GM10248 (cell line): ENCODE data around the gene PIGV.

Experiments
- CTCF ChIA-PET: fragments of 300-600 bp; sonication (Branson Sonifier 250); formaldehyde crosslinking; extraction: SDS; loops from one replicate; lab custom pipeline; 2021; ENCODE audit warnings: antibody characterized with exemption; lab: Yijun Ruan, JAX
- POLR2A ChIA-PET: fragments of 350-650 bp; sonication (Branson Sonifier 250); formaldehyde crosslinking; extraction: SDS; loops from one replicate; lab custom pipeline; 2020; ENCODE audit warnings: antibody characterized with exemption; lab: Yijun Ruan, JAX
- DNase-seq: peaks from one replicate; pipeline ENCODE4 v3.0.0; 2012; ENCODE audit errors: extremely low spot score
- TF ChIP-seq, protein P1 (sequence below): IDR thresholded peaks from 2 replicates; pipeline ENCODE4 v1.5.1; 2012; ENCODE audit warnings: mild to moderate bottlenecking, low read depth; ENCODE audit errors: extremely low read depth, missing control alignments, control extremely low read depth

The PIGV gene

GRCh38 chr1:26784023-26784871, 3.5 kb upstream of the PIGV start:
- TF ChIP-seq, protein P1, sequence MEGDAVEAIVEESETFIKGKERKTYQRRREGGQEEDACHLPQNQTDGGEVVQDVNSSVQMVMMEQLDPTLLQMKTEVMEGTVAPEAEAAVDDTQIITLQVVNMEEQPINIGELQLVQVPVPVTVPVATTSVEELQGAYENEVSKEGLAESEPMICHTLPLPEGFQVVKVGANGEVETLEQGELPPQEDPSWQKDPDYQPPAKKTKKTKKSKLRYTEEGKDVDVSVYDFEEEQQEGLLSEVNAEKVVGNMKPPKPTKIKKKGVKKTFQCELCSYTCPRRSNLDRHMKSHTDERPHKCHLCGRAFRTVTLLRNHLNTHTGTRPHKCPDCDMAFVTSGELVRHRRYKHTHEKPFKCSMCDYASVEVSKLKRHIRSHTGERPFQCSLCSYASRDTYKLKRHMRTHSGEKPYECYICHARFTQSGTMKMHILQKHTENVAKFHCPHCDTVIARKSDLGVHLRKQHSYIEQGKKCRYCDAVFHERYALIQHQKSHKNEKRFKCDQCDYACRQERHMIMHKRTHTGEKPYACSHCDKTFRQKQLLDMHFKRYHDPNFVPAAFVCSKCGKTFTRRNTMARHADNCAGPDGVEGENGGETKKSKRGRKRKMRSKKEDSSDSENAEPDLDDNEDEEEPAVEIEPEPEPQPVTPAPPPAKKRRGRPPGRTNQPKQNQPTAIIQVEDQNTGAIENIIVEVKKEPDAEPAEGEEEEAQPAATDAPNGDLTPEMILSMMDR: no peak
- DNase-seq: no peak
- POLR2A ChIA-PET: no interaction called here
- CTCF ChIA-PET: interaction anchor here (0.7 to 9.7 kb wide), 5 partner anchors 17 to 284 kb away, joined by 3 to 257 read pairs (median 3); no protein-coding TSS in a partner anchor

DNA sequence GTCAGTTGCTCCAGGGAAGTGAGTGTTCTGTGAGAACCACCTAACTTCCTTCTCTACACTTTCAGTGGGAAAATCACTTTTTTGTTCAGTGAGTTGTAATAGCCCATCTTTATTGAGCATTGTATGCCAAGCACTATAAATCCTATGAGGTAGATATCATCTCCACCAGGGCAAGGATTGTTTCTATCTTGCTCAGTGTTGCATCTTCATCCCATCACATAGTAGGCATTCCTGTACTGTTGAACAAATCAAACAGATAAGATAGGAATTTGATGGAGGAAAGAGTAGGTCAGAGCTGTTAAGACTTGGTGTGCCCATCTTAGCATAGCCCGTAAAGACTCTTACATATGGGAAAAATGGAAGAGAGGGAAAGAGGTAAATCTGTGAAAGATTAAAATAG, 2.9 kb upstream of the PIGV start:
- DNase-seq: no peak
- POLR2A ChIA-PET: no interaction called here
- TF ChIP-seq, protein P1: no peak
- CTCF ChIA-PET: interaction anchor here (1.2 to 9.7 kb wide), 4 partner anchors 42 to 285 kb away, joined by 3 to 257 read pairs (median 6); no protein-coding TSS in a partner anchor

DNA sequence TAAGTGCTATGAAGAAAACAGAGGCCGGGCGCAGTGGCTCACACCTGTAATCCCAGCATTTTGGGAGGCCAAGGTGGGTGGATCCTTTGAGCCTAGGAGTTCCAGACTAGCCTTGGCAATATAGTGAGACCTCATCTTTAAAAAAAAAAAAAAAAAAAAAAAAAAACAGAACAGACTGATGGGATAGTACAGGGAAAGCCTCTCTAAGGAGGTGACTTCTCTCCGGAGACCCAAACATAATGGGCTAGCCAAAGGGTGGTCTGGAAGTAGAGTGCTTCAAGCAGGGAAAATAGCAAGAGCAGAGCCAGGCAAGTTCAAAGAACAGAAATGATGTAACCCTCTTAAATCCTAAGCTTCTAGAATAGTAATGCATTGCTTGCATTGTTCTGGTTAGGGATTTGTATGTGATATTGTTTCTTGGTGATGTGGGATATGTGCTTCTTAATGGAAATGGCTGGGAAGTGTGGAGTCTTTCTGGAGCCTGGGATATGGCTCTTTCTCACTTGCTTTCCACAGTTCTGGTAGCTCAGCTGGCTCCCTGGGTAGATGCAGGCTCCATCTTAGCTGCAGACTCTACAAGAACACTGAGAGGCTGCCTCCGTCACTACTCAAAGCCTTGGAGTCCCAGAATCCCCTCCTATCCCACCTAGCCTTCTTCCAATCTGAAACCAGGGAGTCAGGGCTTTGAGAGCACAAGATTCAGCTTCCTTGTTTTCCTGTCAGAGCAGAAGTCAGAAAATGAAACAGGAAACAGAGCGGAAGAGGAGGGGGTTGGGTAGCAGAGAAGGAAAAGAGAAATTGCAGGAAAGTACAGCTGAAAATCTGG, 1.9 kb upstream of the PIGV start:
- no peak for DNase-seq
- TF ChIP-seq, protein P1: no peak
- CTCF ChIA-PET: interaction anchor here (0.9 to 9.7 kb wide), 10 partner anchors 8 to 286 kb away, joined by 3 to 257 read pairs (median 4); no protein-coding TSS in a partner anchor
- POLR2A ChIA-PET: interaction anchor here (0.5 kb wide), 1 partner anchor 70 kb away, joined by 3 read pairs; no protein-coding TSS in a partner anchor

DNA sequence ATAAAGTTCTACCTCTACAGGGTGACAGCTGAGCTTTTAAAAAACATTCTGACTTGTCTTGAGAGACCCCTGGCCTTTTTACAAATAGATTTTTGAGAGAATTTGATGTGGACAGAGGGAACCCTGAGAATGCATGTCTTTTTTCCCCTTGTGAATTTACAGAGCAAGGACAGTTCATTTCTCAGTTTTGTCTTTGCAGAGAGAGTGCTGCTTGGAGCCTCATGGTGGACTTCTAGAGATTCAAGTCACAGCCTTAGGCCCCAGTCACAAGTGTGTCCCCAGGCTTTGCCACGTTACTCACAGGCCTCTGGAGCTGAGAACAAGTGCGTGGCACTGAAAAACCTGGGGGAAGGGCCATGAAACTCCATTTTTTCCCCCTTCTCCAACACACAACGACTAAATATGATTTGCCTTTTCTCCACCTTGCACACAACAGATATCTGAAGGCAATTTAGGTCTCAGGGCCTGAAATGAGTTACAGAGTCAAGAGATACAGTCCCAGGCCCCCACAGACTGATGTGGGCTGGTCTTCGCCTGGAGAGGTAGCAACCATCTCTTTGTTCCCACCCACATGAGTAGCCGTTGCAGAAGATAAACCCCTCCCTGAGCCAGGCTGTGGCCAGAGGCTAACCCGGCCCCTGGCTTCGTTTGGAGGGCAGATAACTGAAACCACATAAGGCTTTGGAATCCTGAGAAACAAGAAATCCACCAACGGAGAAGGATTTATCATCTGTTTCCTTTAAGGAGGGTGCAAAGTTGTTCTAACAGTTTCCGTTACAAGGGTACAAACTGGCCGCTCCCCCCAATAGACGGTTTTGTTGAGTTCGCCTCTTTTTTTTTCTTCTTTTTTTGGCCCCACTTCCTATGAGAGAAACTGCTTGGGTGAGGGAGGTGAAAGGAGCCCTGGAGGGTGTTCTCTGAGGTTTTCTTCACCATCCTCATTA, 1.0 kb upstream of the PIGV start:
- TF ChIP-seq, protein P1: no peak
- ChIA-PET POLR2A (interaction anchor here (0.5 kb wide), 1 partner anchor 71 kb away, joined by 3 read pairs; no protein-coding TSS in a partner anchor), CTCF (interaction anchor here (0.9 to 9.7 kb wide), 12 partner anchors 8 to 249 kb away, joined by 3 to 257 read pairs (median 7); no protein-coding TSS in a partner anchor)
- DNase-seq: peak; percentile 65

GRCh38 chr1:26787381-26787705, 407 bp upstream of the PIGV start:
- POLR2A ChIA-PET: no interaction called here
- CTCF ChIA-PET: interaction anchor here (0.9 to 9.7 kb wide), 16 partner anchors 9 to 287 kb away, joined by 3 to 257 read pairs (median 26); no protein-coding TSS in a partner anchor
- peak; percentile 83 for DNase-seq
- TF ChIP-seq, protein P1: no peak
